ENCODE data around the gene PRIM1. TPM values are rescaled to one million over a fixed set of nuclear protein-coding genes. Genes with fewer than 3 reads are reported as not detected.

Gene PRIM1
- total RNA-seq, 1 experiment from 2014 or later: 7.8 TPM

DNA sequence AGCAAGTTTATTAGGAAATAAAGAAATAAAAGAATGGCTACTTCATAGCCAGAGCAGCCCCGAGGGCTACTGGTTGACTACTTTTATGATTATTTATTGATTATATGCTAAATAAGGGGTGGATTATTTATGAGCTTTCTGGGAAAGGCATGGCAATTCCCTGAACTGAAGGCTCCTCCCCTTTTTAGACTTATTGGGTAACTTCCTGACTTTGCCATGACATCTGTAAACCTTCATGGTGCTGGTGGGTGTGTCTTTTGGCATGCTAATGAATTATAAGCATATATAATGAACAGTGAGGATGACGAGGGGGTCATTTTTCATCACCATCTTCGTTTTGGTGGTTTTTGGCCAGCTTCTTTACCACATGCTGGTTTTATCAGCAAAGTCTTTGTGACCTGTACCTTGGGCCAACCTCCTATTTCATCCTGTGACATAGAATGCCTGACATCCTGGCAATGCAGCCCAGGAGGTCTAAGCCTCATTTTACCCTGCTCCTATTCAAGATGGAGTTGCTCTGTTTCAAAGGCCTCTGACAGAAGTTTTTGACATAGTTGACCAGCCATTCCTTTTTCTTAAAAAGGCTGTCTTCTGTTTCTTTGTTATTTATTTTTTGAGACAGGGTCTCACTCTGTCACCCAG is 53.0 kb downstream of the PRIM1 start:
- Mint-ChIP-seq H3K4me1 (ENCODE audit: insufficient read depth, unreplicated experiment) (no peaks in the 10 kb centered on the region), H3K36me3 (ENCODE audit: insufficient read depth, unreplicated experiment) (no peaks in the 10 kb centered on the region), H3K4me3 (ENCODE audit: unreplicated experiment) (no peak overlapping the region), H3K27me3 (ENCODE audit: insufficient read depth, unreplicated experiment) (no peaks in the 10 kb centered on the region), H3K9me3 (ENCODE audit: unreplicated experiment) (no peaks in the 10 kb centered on the region), H3K27ac (ENCODE audit: low read depth, unreplicated experiment) (no peak overlapping the region)
- POLR2A ChIA-PET: interaction anchor here (0.6 to 1.3 kb wide), 3 partner anchors 10 to 53 kb away, joined by 3 to 5 read pairs (median 4); partner anchors contain the start of gene PTGES3
- TF ChIP-seq, protein P1, sequence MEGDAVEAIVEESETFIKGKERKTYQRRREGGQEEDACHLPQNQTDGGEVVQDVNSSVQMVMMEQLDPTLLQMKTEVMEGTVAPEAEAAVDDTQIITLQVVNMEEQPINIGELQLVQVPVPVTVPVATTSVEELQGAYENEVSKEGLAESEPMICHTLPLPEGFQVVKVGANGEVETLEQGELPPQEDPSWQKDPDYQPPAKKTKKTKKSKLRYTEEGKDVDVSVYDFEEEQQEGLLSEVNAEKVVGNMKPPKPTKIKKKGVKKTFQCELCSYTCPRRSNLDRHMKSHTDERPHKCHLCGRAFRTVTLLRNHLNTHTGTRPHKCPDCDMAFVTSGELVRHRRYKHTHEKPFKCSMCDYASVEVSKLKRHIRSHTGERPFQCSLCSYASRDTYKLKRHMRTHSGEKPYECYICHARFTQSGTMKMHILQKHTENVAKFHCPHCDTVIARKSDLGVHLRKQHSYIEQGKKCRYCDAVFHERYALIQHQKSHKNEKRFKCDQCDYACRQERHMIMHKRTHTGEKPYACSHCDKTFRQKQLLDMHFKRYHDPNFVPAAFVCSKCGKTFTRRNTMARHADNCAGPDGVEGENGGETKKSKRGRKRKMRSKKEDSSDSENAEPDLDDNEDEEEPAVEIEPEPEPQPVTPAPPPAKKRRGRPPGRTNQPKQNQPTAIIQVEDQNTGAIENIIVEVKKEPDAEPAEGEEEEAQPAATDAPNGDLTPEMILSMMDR (IDR thresholded peaks at IDR 0.05; ENCODE audit: unreplicated experiment): no peak
- intact Hi-C loops (cut with micrococcal nuclease): no loop called here
- no peak for DNase-seq (ENCODE audit: unreplicated experiment)
- CTCF ChIA-PET: interaction anchor here (1.2 kb wide), 1 partner anchor 62 kb away, joined by 3 read pairs; no protein-coding TSS in a partner anchor
- BruUV-seq (replicated peaks): no TSS peak

DNA sequence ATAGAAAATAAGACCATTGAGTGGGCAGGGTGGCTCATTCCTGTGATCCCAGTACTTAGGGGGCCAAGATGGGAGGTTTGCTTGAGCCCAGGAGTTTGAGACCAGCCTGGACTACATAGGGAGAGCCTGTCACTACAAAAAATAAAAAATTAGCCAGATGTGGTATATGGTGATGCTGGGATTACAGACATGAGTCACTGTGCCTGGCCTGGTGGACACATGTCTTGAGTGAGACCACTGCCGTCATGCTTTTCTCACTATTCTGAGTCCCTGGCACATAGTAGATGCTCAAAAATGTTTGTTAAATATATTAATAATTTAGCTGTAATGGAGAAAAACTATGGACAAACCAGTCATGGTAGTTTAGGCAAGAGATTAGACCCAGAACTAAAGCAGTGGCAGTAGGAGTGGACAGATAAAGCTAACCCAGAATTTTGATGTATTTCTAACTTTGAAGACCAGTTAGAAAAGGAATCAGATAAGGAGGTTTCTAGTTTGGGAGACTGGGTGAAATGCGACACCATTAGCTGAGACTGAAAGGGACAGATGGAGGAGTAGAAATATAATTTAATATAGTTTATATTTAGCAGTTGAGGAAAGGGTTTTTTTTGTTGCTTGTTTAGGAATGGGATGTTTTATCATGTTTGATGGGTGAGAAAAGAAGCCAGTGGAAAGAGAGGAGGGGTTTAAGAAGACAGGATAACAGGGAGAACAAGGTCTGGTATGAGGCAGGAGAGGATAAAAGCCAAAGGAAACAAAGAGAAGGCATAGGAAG is 56.6 kb downstream of the PRIM1 start:
- Mint-ChIP-seq H3K4me3 (ENCODE audit: unreplicated experiment) (no peak overlapping the region), H3K36me3 (ENCODE audit: insufficient read depth, unreplicated experiment) (no peaks in the 10 kb centered on the region), H3K4me1 (ENCODE audit: insufficient read depth, unreplicated experiment) (no peaks in the 10 kb centered on the region), H3K9me3 (ENCODE audit: unreplicated experiment) (no peaks in the 10 kb centered on the region), H3K27me3 (ENCODE audit: insufficient read depth, unreplicated experiment) (no peaks in the 10 kb centered on the region), H3K27ac (ENCODE audit: low read depth, unreplicated experiment) (no peak overlapping the region)
- ChIA-PET POLR2A (interaction anchor here (1.0 to 1.6 kb wide), 2 partner anchors 30 to 335 kb away, joined by 3 to 6 read pairs; partner anchors contain the start of genes NACA and STAT2), CTCF (no interaction called here)
- intact Hi-C loops (cut with micrococcal nuclease): no loop called here
- no peak for DNase-seq (ENCODE audit: unreplicated experiment)
- TF ChIP-seq, protein P1 (IDR thresholded peaks at IDR 0.05; ENCODE audit: unreplicated experiment): no peak
- BruUV-seq (replicated peaks): no TSS peak

DNA sequence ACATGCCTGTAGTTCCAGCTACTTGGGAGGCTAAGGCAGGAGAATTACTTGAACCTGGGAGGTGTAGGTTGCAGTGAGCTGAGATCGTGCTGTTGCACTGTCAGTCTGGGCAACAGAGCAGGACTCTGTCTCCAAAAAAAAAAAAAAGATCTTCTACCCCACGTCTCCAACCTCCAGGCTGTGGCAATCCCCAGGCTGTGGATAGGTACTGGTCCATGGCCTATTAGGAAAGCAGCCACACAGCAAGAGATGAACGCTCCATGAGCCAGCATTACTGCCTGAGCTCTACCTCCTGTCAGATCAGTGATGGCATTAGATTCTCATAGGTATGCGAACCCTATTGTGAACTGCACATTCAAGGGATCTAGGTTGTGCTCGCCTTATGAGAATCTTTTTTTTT is 58.0 kb downstream of the PRIM1 start:
- no peak for DNase-seq (ENCODE audit: unreplicated experiment)
- Mint-ChIP-seq H3K4me3 (ENCODE audit: unreplicated experiment) (no peak overlapping the region), H3K36me3 (ENCODE audit: insufficient read depth, unreplicated experiment) (no peaks in the 10 kb centered on the region), H3K27ac (ENCODE audit: low read depth, unreplicated experiment) (no peak overlapping the region), H3K9me3 (ENCODE audit: unreplicated experiment) (no peaks in the 10 kb centered on the region), H3K27me3 (ENCODE audit: insufficient read depth, unreplicated experiment) (no peaks in the 10 kb centered on the region), H3K4me1 (ENCODE audit: insufficient read depth, unreplicated experiment) (no peaks in the 10 kb centered on the region)
- ChIA-PET CTCF (no interaction called here), POLR2A (interaction anchor here (1.2 kb wide), 1 partner anchor 9 kb away, joined by 3 read pairs; no protein-coding TSS in a partner anchor)
- BruUV-seq (replicated peaks): no TSS peak
- intact Hi-C loops (cut with micrococcal nuclease): no loop called here
- TF ChIP-seq, protein P1 (IDR thresholded peaks at IDR 0.05; ENCODE audit: unreplicated experiment): no peak

DNA sequence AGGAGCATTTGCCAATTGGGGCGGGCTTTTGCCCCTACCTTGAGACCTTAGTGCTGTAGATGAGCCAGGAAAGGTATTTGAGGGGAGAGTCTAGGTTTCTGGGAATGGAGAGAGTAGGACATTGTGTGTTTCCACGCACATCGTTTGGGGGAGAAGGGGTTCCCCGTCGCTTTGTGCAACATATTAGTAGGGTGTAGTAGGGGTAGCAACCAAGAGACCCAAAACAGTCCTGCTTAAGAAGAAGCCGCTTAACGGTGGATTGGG is 63.3 kb downstream of the PRIM1 start:
- peak overlapping the region; percentile 97 for H3K27ac Mint-ChIP-seq (ENCODE audit: low read depth, unreplicated experiment)
- intact Hi-C loops (cut with micrococcal nuclease): loop anchor here (1.0 kb wide), 1 partner anchor 37 kb away; the partner anchor contains the start of gene NACA
- peak overlapping the region; percentile 89 for H3K4me3 Mint-ChIP-seq (ENCODE audit: unreplicated experiment)
- no peak for DNase-seq (ENCODE audit: unreplicated experiment)
- ChIA-PET CTCF (interaction anchor here (1.5 to 2.3 kb wide), 2 partner anchors 21 to 52 kb away, joined by 5 to 9 read pairs; no protein-coding TSS in a partner anchor), POLR2A (interaction anchor here (0.5 to 8.2 kb wide), 32 partner anchors 10 to 936 kb away, joined by 3 to 181 read pairs (median 4); partner anchors contain the start of genes ATP5F1B, BAZ2A, NACA and NEMP1)
- TSS peak; percentile 97 for BruUV-seq (replicated peaks)
- TF ChIP-seq, protein P1 (IDR thresholded peaks at IDR 0.05; ENCODE audit: unreplicated experiment): no peak
- H3K27me3 Mint-ChIP-seq (ENCODE audit: insufficient read depth, unreplicated experiment): no peaks in the 10 kb centered on the region
- no peaks in the 10 kb centered on the region for H3K9me3 Mint-ChIP-seq (ENCODE audit: unreplicated experiment)
- peaks cover 39% of the 10 kb centered on the region for H3K36me3 Mint-ChIP-seq (ENCODE audit: insufficient read depth, unreplicated experiment)
- peaks cover 5% of the 10 kb centered on the region for H3K4me1 Mint-ChIP-seq (ENCODE audit: insufficient read depth, unreplicated experiment)

All from MCF 10A (cell line).